GM19035 (cell line): ENCODE data around the gene ATRN.

ENCODE experiments used
- ATAC-seq: cut with Tn5 transposase; IDR thresholded peaks from one replicate; pipeline ENCODE4 v1.9.1; 2021; ENCODE audit not compliant: unreplicated experiment

Gene ATRN

DNA sequence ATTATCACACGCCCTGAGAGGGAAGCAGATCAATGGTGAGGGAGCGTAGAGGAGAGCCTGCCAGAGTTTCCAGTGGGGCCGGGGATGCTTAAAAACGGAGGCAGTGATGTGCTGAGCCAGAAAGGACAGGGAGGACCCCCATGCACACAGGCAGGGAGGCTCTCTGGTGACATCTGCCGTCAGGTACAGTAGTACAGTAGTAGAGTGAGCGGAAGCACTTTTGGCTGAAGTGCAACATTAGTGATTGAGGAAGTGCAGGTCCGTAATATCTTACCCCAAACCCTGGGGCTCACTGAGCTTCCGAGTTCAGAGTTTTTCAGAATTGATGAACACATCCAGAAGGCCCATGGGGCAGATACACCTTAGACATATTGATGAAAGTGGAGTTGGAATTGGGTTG, 150.3 kb downstream of the ATRN start:
- no peak for ATAC-seq

DNA sequence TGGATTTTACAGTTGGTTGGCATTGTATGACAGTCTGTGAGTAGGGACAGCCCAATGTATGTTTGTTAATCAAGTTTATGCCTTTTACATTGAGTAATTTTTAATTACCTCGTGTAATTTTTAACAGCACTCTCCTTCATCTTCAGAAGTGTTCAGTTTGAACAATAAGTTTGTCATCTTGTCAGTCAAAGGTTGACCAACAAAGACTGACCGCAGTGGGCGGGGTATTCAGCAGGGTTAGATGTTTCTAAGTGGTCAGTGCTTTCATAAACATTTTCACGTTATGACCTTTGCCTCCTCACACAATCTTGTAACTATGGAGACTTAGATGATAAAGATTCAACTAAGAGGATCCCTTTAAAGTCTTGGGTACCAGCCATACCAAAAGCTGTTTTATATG, 151.6 kb downstream of the ATRN start:
- ATAC-seq: no peak

DNA sequence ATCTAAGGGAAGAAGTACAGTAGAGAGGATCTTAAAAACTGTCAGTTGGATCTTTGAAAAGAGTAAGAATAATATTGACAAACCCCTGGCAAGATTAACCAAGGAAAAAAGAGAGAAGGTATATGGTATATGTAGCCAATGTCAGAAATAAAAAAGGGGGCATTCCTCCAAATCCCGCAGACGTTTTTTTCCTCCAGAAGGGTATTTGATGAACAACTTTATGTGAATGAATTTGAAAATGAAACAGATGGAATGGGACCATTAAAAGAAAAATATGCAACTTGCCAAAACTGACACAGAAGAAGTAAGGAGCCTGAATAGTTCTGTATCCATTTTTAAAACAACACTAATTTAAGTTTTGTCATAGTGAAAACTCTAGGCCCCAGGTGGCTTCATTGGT, 156.7 kb downstream of the ATRN start:
- ATAC-seq: no peak

DNA sequence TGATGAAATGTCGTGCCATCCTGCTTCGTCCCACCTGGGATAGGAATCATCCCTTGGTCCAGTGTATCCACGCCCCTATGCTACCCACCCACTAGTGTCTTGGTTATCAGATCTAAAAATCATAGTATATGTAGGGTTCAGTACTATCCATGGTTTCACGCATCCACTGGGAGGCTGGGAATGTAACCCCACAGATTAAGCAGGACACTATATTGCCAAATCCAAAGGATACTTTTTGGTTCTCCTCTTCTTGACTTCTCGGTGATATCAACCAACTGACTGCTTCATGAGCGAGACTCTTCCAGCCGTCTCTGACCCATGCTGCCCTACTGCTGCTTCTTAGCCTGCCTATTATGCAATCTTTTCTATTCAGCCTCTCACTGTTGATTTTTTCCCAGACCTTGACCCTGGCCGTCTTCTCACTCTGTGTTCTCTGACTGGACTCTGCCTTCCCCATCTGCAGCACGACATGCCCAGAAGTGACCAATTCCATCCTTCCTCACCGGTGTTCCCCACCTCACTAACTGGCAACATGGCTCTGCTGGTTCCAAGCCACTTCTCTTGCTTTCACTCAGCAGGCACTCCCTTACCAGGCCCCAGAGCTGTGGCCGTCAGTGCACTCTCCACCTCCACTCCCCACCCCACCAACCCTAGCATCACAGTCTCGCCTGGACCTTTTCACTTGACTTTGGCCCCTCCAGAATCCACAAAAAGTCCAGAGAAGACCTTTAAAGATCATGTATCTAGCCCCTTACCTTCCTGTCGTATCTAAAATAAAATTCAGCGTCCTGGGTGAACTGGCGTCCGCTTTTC, 157.9 kb downstream of the ATRN start:
- ATAC-seq: no peak

DNA sequence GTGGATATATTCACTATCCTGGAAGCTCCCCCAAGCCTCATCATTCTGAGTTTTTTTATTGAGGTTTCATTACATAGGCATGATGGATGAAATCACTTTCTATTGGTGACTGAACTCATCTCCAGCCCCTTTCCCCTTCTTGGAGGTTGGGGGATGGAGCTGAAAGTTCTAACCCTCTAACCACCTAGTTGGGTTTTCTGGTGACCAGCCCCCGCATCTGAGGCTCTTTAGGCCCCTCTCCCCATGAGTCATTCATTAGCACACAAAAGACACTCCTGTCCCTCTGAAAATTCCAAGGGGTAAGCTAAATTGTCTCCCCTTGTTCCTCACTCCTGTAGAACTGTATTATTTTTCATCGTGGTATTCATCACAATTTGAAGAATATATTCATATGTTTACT, 159.1 kb downstream of the ATRN start:
- ATAC-seq: no peak

DNA sequence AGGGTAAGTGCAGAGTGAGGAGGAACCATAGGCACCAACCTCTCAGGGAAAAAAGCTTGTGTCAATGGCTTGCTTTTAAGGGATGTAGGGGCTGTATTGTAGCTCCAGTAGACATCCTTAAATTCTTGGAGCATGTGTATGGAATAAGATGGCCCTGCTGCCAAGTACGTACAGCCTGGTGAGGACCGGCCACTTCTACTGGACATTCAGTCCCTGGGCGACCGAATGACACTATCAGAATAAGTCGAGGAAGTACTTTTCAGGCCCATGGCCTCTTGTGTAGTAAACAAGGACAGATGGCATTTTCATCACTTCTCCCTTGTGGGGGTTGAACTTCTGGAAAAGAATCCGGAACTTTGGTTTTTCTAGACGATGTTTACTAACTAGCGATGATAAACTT, 159.6 kb downstream of the ATRN start:
- ATAC-seq: no peak

DNA sequence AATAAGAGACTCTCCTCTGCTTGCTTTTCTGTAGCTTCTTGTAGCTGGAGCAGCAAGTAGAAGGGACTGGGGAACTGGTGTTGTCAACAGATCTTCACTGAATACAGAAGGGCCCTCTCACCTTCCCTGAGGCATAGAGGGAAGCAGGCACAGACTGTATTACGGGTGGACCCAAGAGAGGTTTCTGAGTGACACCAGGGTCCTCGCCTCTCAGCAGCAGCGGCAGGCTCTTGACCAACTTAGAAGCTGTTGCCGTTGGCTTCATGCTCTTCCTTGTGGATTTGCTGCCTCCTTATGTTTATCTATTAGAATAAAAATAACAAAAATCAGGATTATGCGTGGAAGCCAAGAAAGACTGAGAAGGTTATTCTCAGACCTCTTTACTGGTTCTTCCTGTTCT, 160.7 kb downstream of the ATRN start:
- ATAC-seq: no peak

DNA sequence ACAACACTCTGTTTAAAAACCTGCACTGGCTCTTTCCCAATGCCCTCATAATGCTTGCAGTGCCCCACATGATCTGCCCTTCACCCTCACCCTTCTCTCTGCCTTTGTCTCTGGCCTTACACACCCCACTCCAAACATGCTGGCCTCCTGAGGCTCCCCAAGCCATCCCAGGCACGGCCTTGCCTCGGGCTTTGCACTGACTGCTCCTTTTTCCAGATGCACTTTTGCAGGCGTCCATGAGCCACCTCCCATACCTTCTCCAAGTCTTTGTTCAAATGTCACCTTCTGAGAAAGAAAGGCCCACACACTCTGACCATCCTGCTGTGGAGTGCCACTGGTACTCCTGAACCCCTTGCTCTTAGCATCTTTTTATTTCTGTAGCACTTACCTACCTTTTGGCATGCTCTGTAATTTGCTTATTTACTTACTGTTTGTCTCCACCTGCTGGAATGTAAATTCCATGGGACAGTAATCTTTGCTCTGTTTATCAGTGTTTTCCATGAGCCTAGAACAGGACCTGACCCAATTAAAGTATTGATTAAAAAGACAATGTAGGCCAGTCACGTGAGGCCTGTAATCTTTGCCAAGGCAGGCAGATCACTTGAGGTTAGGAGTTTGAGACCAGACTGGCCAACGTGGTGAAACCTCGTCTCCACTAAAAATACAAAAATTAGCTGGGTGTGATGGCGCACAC, 161.6 kb downstream of the ATRN start:
- no peak for ATAC-seq

DNA sequence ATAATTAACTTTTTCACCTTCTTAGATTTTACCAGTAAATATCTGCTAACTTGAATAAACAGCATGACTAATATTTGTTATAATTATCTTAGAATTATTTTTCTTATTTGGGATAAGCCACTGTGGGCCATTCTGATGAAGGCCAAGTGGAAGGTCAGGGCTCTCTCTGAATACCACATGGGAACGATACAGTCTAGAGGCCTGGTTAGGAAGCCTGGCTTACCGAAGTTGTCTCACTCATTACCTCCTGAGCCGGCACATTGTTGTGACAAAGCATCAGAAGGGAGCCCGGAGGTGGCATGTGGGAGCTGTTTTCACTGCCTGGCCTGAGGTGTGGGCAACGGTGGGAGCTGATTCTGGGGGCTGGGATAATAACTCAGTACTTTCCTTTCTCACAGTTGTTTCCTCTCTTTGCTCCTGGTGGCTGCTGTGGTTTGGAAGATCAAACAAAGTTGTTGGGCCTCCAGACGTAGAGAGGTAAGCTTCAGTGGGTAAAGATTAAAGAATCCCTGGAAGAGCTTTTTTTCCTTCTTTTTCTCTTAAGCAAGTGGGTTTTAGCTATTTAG, 163.2 kb downstream of the ATRN start:
- ATAC-seq: no peak

DNA sequence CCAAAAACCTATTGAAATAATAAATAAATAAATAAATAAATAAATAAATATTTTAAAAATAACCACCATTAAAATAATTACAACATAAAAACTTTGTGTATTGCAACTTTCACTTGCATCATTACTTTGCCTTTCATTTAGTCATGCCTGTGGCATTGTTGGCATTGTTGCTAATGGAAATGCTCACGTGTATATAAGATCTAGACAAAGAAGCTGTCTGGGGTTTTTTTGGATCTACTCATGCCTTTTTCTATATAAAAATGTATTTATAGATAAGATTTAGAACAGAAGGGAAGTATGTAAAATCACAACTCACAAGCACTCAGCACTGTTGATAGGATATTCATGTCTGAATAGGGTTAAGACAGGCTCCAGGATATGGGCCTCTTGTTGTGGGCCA, 164.5 kb downstream of the ATRN start:
- ATAC-seq: no peak

DNA sequence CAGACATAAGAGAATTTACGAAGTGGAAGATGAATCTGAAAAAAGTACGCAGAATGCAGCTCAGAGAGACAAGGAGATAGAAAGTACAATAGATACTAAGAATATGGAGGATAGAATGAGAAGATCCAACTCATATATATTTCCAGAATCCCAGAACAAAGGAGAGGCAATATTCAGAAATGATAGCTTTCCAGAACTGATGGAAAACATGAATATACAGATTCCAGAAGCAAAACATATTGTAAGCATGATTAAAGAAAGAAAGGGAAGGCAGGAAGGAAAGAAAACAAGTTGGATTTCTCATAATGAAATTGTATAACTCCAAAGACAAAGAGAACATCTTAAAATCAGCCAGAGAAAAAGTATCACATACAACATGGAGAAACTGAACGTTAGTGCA, 169.4 kb downstream of the ATRN start:
- ATAC-seq: no peak

DNA sequence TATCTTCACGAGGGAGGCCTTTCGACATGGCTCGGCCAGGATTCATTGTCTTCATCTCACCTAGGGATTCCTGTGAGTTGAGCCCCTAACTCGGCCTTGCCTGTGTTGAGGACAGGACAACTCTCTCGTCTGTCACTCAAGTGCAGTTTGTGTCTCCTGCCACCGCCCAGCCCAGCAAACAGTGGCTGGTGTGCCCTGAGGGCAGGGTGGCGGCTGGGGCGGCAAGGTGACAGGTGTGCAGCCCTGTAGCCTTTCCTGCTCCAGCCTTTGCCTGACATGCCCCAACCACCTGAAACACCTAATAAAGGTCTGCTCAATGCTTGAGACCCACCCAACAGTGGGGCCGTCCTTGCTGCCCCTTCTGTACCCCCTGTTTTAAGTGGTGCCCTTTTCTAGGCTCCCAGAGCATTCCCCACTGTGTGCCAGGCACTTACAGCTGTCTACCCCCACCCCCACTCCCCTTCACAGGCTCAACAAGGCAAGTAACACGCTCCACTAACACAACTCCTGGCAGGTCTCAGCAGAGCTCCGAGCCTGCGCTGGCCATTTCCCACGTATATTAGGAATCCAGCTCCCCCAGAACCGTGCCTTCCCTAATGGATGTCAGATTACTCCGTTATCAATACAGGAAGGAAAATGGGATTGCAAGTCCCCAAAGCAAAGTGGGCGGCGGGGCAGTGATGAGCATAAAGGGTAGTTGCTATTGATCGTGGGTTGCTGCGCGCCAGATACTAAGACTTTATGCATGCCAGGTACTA, 174.7 kb downstream of the ATRN start:
- ATAC-seq: no peak

DNA sequence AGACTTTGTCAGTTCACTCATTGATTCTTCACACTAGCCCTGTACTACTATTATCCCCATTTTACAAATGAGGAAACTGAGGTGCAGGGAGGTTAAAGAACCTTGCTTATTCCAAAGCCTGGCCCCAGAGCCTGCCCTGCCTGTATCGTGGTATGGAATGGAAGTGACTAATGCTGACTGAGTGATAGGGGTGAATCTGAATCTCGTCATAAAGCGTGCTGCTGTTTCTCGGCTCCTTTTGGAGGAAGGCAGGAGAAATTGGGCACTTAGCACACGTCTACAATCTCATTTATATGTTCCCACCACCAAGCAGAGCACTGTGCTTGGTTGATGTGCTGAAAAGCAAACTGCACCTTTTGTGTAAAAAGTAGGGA, 175.2 kb downstream of the ATRN start:
- ATAC-seq: no peak

DNA sequence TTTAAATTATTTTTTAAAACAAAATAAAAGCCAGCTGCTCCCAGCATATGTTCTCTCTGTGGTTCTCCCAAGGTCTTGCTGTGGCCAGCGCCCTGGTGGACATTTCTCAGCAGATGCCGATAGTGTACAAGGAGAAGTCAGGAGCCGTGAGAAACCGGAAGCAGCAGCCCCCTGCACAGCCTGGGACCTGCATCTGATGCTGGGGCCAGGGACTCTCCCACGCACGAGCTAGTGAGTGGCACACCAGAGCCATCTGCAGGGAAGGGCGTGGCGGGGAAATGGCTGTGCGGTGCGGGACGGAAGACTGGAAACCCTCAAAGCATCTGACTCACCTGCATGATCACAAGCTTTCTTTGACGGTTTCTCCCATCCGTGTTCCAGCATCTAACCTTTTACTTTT, 175.8 kb downstream of the ATRN start:
- no peak for ATAC-seq

DNA sequence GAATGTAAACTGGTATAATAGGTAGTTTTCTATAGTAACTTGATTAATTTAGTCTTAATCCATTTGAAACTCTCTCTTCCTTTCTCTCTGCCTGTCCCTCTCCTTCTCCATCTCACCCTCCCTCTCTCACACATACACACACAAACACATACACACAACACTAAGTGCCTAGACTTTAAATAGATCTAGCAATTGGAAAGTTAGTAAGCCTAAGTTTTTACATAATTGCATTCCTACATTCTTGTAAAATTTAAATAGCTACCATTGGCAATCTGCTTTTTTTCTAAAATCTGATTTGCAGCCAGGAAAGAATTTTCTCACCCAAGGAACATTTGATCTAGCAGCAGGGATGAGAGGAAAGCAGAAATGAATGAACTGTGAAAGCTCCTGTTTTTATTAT, 176.7 kb downstream of the ATRN start:
- no peak for ATAC-seq

DNA sequence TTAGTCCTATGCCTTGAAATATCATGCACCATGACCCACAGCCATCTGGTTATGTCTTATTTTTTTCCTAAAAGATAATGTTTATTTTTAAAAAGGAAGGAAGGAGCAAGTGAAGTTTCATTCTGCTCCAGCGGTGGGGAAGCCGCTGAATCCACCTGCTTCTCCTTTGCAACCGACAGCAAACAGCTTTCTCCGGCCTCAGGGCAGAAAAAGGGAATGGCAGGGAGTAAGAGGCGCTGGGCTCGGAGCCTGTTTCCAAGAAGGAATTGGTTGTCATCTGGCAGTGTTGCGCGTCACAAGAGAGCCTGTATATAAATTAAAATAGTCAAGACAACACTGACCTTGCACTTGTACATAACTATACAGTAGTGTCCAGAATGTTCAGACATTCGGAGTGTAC, 178.1 kb downstream of the ATRN start:
- no peak for ATAC-seq

DNA sequence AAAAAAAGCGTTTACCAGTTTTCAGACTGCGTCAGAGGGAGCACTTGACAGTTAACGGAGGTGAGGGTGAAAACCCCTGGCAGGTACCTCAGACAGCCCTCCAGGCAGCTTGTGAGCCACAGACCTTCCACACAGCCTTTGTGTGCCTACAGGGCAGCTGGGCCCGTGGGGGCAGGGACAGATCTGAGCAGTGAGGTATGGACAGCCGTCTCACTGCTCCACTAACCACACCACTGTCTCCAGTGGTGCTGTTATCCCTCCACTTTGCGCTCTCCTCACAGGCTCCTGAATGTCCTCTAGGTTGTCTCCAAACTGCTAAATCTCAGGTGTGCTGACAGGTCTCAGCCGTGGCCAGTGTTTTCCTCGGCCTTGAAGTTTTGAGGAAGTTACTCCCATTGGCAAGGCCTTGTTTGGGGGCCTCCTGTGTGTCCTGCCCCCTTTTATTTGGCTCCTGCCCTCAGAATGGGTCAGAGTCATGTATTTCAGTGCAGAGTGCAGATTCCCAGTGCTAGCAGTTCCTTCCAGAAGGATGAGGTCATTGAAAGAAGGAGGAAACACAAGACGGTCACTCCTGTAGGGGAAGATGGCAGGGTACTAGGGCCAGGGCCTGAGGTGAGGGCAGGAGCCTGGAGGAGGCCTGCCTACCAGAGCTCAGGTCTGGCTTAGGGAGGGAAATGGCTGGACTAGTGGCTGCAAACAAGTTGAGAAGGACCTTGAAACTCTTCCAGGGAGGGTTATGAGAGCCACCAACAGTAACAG, 180.6 kb downstream of the ATRN start:
- no peak for ATAC-seq

DNA sequence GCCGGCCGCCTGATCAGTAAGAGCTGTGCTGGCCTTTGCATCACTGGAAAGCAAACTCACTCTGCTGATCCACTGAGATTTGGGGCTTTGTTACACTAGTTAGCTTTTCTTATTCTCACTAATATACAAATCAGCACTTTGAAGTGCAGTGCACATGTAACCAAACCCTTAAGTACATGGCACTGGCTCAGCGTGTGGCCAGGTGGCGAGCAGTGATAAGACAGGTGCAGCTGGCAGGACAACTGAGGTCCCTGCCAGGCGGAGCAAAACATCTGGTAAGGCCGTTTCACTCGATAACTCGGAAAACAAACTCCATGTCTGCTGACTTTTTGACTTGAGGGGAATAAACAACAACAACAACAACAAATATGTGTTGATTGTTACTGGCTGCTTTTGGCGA, 181.4 kb downstream of the ATRN start:
- no peak for ATAC-seq

DNA sequence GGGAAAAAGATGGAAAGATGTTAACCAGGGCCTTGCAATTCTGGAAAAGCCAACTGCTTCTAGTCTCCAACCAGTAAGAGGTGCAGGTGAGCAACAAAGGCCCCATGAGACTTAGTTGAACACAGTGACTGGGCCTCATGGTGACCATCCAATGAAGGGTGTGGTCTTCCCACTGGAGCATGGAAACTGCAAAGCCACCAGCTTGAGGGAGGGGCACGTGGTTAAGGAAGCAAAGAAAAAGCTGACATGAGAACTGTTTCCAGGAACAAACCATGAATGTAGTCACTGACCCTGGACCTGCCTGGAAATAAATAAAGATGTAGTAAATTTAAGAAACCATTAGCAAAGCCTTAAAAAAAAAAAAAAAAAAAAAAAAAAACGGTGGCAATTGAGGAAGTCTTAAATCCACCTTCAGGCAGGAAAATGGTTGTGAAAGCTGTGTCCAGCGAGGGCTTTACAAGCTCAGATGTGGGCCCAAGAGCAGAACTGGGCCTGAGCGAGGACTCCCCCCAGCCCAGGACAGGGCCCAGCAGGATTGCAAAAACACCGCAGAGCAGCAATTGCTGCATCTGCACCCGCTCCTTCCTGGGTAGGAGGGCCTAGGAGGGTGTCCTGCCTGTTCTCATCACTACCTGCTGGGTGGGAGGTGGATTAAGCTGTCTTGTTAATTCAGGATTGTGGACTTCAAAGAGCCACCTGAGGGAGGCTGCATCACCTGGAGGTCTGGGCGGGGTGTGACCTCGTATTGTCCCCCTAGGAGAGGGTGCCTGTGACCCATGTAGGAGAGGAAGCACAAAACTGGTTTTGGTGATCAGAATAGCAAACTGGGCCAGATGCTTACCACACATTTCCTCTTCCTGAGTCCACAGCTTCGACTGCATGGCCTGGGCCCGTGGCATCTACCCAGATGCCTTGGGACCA, 182.1 kb downstream of the ATRN start:
- ATAC-seq: no peak

DNA sequence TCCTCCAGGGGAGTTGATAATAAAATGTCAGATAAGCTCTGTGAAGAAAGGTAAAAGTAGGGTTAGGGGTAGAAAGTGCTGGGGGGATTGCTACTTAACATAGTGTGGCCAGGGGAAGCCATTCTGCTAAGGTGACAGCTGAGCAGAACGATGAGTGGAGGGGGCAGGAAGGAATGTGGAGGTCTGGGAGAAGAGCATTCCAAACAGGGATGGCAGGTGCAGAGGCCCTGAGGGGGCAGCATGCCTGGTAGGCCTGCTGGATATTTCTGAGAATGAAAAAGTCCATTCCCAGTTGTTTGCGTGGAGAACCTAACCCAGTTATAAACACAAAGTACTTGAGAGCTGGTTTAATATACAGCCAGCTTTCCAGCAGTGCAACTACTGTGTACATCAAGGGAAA, 183.1 kb downstream of the ATRN start:
- ATAC-seq: no peak
